Activated T-cell treated with anti-CD3 and anti-CD28 coated beads, Interleukin-2, amount 50 U/mL, for 48 hours (primary cell): ENCODE data around the gene PPP3CA.
"Not testable (repeated sequence)": the region's sequence is repeated elsewhere in the genome, so short reads cannot be mapped to it uniquely, and the experiment has no call there.

ENCODE experiments used
- DNase-seq, 2 experiments: peaks; one replicate each; pipeline ENCODE4 v3.0.0-alpha.2; 2020

The PPP3CA gene

DNA sequence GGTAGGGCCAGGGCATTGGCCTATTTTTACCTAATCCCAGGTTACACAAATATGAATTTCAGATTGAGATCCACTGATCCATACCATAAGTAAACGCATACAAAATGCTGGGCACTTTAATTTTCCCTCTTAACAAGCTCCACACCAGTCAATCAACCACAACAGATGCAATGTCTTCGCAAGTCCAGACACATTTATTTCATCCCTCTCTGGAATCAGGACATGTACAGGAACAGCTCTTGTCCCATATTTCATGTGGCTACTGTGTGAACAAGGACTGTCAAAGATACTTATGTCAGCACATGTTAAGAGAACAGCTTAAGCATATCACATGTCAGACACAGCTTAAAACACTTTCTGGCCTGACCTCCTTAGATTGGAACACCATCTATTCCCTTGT is 145.9 kb downstream of the PPP3CA start:
- no peak for DNase-seq

GRCh38 chr4:101200561-101200960 is 146.8 kb downstream of the PPP3CA start:
- no peak for DNase-seq

DNA sequence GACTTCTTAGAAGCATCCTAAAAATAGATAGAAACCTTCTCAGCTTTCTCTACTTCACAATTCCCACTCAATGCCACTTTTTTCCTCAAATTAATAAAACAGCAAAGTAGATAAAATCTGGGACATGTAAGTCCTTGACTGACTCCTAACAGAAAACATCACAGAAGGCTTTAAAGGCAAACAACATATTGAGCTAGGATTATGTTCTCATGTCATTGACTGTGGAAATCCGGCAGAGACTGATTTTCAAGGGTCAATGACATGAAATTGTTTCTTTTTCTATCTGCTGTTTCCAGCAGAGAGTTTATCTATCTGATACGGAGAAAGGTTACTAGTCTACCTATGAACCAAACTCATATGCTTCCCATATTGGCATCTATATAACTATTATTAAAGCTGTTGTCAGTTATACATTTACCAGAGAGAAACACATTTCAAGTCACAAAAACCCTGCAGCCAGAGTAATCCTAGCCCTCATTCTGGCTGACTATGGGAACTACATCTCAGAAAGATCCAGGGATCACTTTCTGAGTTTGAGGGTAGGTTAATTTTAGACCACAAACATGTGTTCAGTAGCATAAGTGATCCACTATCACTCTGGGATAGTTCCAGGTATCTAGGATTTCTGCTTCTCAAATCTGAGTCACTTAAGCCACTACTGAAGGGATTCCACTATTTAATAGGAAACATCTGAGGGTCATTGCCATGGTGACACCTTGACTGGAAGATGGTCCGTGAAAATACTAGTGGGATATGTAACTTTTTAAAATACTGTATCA is 147.6 kb downstream of the PPP3CA start:
- no peak for DNase-seq

DNA sequence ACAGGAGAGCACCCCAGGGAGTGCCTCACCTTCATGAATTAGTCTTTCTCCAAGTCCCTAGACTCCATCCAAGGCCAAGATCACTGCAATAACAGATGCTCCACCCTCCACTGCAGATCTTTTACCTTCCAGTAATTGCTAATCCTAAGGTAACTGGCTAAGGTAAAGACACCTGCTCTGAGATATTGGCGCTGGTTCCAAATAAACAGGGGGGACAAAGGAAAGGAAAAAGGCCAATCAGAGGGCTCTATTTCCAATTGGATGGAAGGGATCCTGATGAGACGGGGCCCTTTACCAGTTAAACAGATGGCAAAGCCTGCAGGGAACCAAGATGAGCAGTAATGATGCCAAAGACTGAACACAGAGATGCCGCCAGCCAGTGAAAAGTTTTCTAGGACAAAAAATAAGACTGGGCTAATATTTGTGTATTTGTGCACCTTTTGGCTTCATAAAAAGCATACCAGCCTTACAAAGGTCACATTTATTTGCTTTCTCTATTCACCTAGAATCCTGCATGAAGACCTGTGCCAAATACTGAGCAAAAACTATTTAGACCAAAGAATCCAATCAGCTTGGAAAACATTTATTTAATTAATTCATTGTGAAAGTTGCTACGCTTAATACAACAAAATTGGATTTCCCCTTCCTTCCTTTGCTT is 148.5 kb downstream of the PPP3CA start:
- no peak for DNase-seq

- no peak for DNase-seq
Observed at GRCh38 chr4:101197350-101197749, 150.0 kb downstream of the PPP3CA start.

DNA sequence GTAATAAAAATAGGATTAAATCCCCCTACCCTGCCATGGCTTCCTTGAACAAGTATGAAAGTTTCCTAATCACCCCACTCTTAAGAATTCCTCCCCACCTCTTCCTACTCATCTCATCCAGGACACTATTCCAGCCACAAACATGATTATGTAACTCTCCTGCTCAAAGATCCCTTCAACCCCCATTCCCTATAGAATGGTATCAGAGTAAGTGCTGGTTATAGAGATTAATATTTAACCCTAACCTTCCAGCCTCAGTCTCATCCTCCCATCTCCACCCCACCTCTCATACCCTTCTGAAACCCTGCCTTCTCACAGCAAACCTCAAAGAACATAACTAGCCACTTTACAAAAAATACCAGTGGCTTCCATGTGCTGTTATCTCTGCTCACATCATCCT is 155.1 kb downstream of the PPP3CA start:
- DNase-seq = no peak

GRCh38 chr4:101191302-101192098 is 155.8 kb downstream of the PPP3CA start:
- DNase-seq = no peak

GRCh38 chr4:101190751-101191150 is 156.6 kb downstream of the PPP3CA start:
- DNase-seq = no peak

DNA sequence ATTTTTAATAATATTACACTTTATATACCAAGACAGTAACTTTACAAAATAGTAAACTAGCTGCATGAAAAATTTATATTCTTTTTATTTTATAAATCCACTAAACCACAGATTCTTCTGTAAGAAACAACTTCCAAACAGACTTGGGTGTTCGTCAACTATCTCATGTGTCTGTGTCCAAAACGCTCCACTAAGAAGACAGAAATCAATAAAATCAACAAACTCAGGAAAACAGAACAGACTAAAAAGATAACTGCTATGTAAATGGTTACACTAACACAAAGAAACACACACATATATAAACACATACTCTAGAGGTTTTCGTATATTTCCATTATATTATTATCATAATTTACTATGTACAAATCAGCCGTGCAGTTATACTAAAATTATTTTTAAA is 158.4 kb downstream of the PPP3CA start:
- DNase-seq = no peak

- DNase-seq = no peak
Observed at GRCh38 chr4:101187841-101188240, 159.5 kb downstream of the PPP3CA start.

- no peak for DNase-seq
Observed at GRCh38 chr4:101186567-101187184, 160.7 kb downstream of the PPP3CA start.

DNA sequence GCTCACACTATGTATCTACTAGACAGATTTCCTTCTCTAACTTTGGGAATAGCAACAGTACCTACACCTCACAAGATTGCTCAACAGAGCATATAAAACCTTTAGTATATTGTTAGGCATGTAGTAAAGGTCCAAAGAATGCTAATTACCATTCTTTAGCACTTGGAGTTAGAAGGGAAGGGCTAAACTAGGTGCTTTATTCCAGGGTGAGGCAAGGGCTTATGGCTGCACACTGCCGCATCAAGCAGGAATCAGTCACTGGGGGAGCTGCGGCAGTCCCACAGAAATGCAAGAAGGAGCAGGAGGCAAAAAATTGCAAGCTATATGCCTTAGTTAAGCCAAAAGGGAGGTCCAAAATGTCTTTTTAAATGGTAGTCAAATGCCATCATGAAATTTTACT is 162.7 kb downstream of the PPP3CA start:
- DNase-seq = no peak

GRCh38 chr4:101183666-101184373 is 163.5 kb downstream of the PPP3CA start:
- no peak for DNase-seq

- no peak for DNase-seq
Observed at GRCh38 chr4:101183221-101183620, 164.1 kb downstream of the PPP3CA start.

GRCh38 chr4:101182688-101183087 is 164.6 kb downstream of the PPP3CA start:
- DNase-seq = not testable (repeated sequence)

GRCh38 chr4:101178731-101179130 is 168.6 kb downstream of the PPP3CA start:
- no peak for DNase-seq

DNA sequence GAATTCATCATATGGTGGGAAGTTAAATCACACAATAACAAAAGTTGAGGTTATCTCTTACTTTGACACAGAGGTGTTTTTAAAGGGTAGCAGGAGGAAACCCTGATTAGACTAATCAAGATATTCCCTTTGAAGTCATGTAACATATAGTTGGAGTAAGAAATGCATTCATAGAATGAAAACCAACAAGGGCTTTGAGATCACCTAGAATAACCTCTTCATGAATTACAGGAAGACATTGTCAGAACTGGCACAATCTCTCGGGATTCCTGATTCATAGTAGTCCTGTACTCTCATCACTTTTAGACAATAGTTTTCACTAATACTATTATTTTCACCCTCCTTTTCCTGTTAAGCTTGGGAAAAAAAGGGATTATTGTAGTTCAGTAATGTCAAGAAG is 170.2 kb downstream of the PPP3CA start:
- no peak for DNase-seq

DNA sequence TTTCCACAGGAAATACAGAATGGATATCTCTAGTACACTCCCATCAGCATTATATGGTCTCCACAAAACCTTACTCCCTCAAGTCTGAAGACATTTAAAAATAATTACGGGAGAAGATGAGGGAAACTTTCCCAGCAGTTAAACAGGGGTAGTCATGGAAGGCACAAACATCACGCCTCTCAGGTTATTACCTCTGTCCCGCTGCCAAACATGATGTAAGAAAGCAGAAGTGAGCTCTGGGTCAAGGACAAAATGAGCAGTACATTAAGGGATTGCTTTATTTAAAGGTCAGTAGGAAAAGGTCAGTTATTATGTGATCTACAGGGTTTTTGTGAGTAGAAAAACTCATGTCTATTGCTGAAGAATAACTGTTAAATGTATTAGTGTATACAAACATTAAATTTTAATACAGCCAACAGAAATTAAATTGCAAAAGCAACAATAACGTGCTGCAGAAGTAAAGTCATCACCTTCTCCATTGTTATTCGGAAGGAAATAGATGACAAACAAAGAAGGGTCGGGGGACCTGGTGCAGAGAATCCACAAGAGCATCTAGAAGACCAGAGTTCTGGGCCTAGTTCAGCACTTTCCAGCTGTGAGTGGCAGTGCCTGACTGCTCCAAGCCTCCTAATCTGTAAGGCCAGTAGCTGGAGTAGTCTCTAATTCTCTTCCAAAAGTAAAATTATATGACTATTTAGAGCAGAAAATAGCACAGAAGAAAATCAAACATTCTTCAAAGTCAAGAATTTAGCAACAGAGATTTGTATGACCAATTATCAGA is 171.2 kb downstream of the PPP3CA start:
- no peak for DNase-seq

GRCh38 chr4:101174679-101175345 is 172.5 kb downstream of the PPP3CA start:
- DNase-seq = no peak

GRCh38 chr4:101172369-101172768 is 175.0 kb downstream of the PPP3CA start:
- DNase-seq = no peak

- DNase-seq = no peak
Observed at GRCh38 chr4:101171747-101172146, 175.6 kb downstream of the PPP3CA start.
